ENCODE results near the gene RELB.

The RELB gene

GRCh38 chr19:45063851-45064801 lies 62.9 kb downstream of the RELB start:
- FAIRE-seq, result no peak

GRCh38 chr19:45066921-45067661 lies 65.8 kb downstream of the RELB start:
- no peak for FAIRE-seq

- no peak for FAIRE-seq
Observed at GRCh38 chr19:45068041-45068440, 66.8 kb downstream of the RELB start.

GRCh38 chr19:45069056-45069455 lies 67.8 kb downstream of the RELB start:
- FAIRE-seq, result no peak

GRCh38 chr19:45070214-45070613 lies 69.0 kb downstream of the RELB start:
- no peak for FAIRE-seq

GRCh38 chr19:45070861-45071544 lies 69.7 kb downstream of the RELB start:
- FAIRE-seq, result no peak

- FAIRE-seq, result no peak
Observed at GRCh38 chr19:45071545-45071938, 70.3 kb downstream of the RELB start.

- FAIRE-seq, result no peak
Observed at GRCh38 chr19:45071969-45072790, 70.9 kb downstream of the RELB start.

GRCh38 chr19:45074744-45075300 lies 73.6 kb downstream of the RELB start:
- no peak for FAIRE-seq

GRCh38 chr19:45075301-45076028 lies 74.2 kb downstream of the RELB start:
- FAIRE-seq, result no peak

GRCh38 chr19:45076029-45076850 lies 75.0 kb downstream of the RELB start, which contains the start of gene ZNF296:
TSS of gene ZNF296 (minus strand) at chr19:45076478. CDS start at chr19:45076373, 105 bp downstream.
- no peak for FAIRE-seq

GRCh38 chr19:45076851-45077730 lies 75.8 kb downstream of the RELB start:
- FAIRE-seq, result no peak

GRCh38 chr19:45078390-45079062 lies 77.3 kb downstream of the RELB start:
- FAIRE-seq, result no peak

- no peak for FAIRE-seq
Observed at GRCh38 chr19:45079063-45079910, 78.0 kb downstream of the RELB start, which contains the start of gene GEMIN7. TSS of gene GEMIN7 (plus strand) at chr19:45079260. CDS start at chr19:45090115, 10,855 bp downstream.

- no peak for FAIRE-seq
Observed at GRCh38 chr19:45079911-45080370, 78.7 kb downstream of the RELB start.

GRCh38 chr19:45082170-45082569 lies 80.9 kb downstream of the RELB start:
- FAIRE-seq, result no peak

GRCh38 chr19:45086480-45086879 lies 85.2 kb downstream of the RELB start:
- no peak for FAIRE-seq

Measured in TTC549 (cell line).